AG04450 (cell line): ENCODE measurements around the gene PKDCC. TPM values are rescaled to one million over a fixed set of nuclear protein-coding genes. Genes with fewer than 3 reads are reported as not detected.
"Not testable (repeated sequence)": the region's sequence is repeated elsewhere in the genome, so short reads cannot be mapped to it uniquely, and the experiment has no call there.

Experiments used
- CTCF ChIA-PET: fragments of 300-600, 350-600 bp; formaldehyde crosslinking; extraction: SDS; loops from one replicate; lab custom pipeline; 2022; ENCODE audit warnings: antibody characterized with exemption, inconsistent platforms; lab: Charles Lee
- POLR2A ChIA-PET: fragments of 350-600 bp; formaldehyde crosslinking; extraction: SDS; loops from one replicate; lab custom pipeline; 2021; ENCODE audit warnings: antibody characterized with exemption, inconsistent platforms; lab: Yijun Ruan, JAX
- DNase-seq: peaks from one replicate; pipeline ENCODE4 v3.0.0-alpha.2; 2011; ENCODE audit warnings: low read depth, low spot score
- H3K27ac ChIP-seq: one replicate; pipeline ENCODE4 v1.5.1; 2012; ENCODE audit warnings: low read depth, low read length, control low read depth
- H3K27me3 ChIP-seq: one replicate; pipeline ENCODE4 v1.6.0; 2012; ENCODE audit warnings: low read length; ENCODE audit not compliant: control insufficient read depth, insufficient read depth
- H3K4me3 ChIP-seq: 2 replicates; pipeline ENCODE4 v1.5.1; 2011; ENCODE audit warnings: mild to moderate bottlenecking, low read depth, low read length, control low read depth
- H3K9me3 ChIP-seq: 2 replicates; pipeline ENCODE4 v1.5.1; 2012; ENCODE audit warnings: low read length; ENCODE audit not compliant: control insufficient read depth, insufficient read depth
- polyA plus RNA-seq: library from polyadenylated mRNA; depleted of rRNA; stranded (reverse); fragments of >200 nt; gene quantifications from 2 replicates; pipeline ENCODE4 v1.2.3, GENCODE V29; 2011
- TF ChIP-seq, protein P1 (sequence below): IDR thresholded peaks from 2 replicates; pipeline ENCODE4 v1.5.1; 2011; ENCODE audit warnings: low read depth, low read length, control low read depth, inconsistent platforms

PKDCC gene
- polyA plus RNA-seq, 1 experiment, result 87.0 TPM

DNA sequence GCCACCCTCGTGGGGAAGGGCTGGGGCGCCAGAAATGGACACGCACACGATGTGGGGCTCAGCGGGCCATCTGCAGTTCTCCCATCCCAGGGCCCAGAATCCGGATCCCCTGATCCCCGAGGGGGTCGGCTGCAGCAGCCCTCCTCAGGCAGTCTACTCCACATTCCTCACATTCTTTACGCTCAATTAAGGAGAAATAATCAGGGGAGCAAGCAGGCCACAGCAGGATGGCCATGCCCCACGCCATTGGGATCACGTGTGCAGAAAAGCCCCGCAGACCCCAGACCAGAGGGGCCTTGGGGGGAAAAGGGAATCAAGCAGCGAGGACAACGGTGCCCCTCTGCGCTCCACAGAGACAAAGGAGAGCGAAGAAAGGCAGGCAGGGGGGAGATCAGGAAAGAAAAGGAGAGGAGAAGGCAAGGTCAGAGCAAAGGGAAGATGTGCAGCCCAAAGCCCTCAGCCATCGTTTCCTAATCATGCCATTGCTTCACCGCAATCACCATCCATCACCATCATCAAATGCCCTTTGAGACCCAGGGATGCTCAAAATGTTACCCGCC, 17.5 kb upstream of the PKDCC start:
- H3K4me3 ChIP-seq, result no peak overlapping the region
- H3K27ac ChIP-seq, result no peak overlapping the region
- ChIA-PET POLR2A (no interaction called here), CTCF (no interaction called here)
- no peak for DNase-seq
- peaks cover 2% of the 10 kb centered on the region for H3K27me3 ChIP-seq
- TF ChIP-seq, protein P1, sequence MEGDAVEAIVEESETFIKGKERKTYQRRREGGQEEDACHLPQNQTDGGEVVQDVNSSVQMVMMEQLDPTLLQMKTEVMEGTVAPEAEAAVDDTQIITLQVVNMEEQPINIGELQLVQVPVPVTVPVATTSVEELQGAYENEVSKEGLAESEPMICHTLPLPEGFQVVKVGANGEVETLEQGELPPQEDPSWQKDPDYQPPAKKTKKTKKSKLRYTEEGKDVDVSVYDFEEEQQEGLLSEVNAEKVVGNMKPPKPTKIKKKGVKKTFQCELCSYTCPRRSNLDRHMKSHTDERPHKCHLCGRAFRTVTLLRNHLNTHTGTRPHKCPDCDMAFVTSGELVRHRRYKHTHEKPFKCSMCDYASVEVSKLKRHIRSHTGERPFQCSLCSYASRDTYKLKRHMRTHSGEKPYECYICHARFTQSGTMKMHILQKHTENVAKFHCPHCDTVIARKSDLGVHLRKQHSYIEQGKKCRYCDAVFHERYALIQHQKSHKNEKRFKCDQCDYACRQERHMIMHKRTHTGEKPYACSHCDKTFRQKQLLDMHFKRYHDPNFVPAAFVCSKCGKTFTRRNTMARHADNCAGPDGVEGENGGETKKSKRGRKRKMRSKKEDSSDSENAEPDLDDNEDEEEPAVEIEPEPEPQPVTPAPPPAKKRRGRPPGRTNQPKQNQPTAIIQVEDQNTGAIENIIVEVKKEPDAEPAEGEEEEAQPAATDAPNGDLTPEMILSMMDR, result no peak
- H3K9me3 ChIP-seq, result no peaks in the 10 kb centered on the region

DNA sequence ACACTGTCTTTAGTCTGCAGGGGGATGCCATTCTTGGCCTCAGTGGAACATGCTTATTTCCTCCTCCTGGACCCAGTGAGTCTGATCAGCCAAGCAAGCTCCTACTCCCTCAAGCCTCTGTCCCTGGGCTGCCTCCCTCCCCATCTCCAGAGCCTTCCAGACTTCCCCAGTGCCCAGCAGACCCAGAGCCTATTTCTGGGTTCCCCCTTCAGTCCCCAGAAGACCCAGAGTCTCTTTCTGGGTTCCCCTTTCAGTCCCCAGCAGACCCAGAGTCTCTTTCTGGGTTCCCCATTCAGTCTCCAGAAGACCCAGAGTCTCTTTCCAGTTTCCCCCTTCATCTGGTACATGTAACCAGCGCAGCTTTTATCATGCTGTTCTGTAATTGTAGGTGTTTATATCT, 17.0 kb upstream of the PKDCC start:
- CTCF ChIA-PET, result no interaction called here

DNA sequence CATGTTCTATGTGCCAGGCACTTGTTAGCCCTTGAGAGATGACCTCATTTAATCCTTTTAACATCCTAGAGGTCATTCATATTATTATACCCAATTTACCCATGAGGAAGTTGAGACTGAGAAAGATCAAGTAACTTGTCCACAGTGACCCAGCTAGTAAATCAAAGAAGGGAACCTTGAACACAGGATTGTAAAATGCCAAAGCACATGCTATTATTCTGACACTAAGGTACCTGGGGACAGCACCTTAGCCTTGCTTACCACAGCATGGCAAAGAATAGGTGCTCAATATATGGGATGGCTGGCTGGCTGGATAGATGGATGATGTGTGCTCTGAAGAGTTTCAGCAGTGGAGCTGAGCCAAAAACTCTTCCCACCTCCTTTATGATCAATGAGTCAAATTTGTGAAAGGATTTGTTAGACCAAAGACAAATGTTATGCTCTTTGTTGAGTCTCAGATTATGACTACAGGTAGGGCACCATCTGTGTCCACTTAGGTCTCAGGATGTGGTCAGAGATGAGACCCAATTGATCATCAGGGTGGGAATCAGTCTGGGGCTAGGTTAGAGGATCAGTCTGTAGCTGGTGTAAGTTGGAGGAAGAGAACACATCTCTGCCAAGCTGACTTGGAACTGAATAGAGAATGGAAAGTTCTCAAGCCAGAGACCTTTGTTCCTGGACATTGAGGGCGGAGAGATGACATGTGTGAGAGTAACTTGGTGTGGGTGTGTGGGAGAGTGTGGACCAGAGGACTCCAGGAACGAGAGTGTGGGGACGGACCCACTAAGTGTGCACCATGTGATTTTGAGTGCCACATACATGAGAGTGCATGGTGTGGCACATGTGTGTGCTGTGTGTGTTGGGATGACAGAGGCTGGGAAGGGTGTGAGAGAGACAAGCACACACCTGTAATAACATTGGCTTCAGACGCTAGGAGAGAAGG, 16.3 kb upstream of the PKDCC start:
- ChIA-PET CTCF (no interaction called here), POLR2A (no interaction called here)
- H3K9me3 ChIP-seq, result no peaks in the 10 kb centered on the region
- TF ChIP-seq, protein P1, result no peak
- no peak overlapping the region for H3K27ac ChIP-seq
- DNase-seq, result no peak
- no peak overlapping the region for H3K4me3 ChIP-seq
- H3K27me3 ChIP-seq, result peaks cover 2% of the 10 kb centered on the region

More for the DNA sequence above, 17.0 kb upstream of the PKDCC start:
- Histone ChIP-seq H3K27ac (no peak overlapping the region), H3K27me3 (peaks cover 2% of the 10 kb centered on the region), H3K4me3 (no peak overlapping the region), H3K9me3 (no peaks in the 10 kb centered on the region)
- TF ChIP-seq, protein P1, result no peak
- no peak for DNase-seq
- POLR2A ChIA-PET, result no interaction called here

DNA sequence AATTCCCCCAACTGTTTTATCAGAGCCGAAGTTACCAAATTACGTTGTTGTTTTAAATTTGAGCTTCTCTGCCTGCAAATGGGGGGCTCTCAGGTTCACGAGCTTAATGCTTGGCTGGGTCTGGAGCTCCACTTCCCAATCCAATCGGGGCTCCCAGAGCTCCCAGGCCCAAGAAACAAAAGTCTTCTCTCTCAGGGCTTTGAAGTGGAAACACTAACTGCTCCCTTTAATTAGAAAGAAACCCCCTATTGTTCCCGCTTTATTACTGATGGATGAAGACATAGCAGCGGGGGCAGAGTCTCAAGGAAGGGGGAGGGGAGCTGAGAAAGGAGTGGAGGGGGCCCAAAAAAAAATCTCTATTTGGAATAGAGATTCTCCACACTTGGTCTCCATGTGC, 15.6 kb upstream of the PKDCC start:
- CTCF ChIA-PET, result no interaction called here
- Histone ChIP-seq H3K27me3 (peaks cover 2% of the 10 kb centered on the region), H3K4me3 (no peak overlapping the region), H3K27ac (no peak overlapping the region), H3K9me3 (no peaks in the 10 kb centered on the region)
- TF ChIP-seq, protein P1, result no peak
- POLR2A ChIA-PET, result no interaction called here
- no peak for DNase-seq

DNA sequence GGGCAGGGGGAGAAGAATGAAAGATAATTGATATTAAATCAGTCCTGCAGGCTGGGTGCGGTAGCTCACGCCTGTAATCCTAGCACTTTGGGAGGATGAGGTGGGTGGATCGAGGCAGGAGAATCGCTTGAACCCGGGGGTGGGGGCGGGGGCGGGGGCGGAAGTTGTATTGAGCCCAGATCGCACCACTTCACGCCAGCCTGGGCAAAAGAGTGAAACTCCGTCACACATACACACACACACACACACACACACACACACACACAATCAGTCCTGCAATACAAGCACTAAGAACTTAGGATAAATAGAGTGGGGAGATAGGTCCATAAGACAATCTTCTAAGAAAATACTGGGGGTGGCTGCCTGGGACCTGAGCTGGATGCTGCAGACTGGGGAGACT, 15.1 kb upstream of the PKDCC start:
- Histone ChIP-seq H3K27ac (no peak overlapping the region), H3K9me3 (no peaks in the 10 kb centered on the region), H3K4me3 (no peak overlapping the region), H3K27me3 (peaks cover 2% of the 10 kb centered on the region)
- POLR2A ChIA-PET, result no interaction called here
- no peak for DNase-seq
- CTCF ChIA-PET, result no interaction called here
- TF ChIP-seq, protein P1, result no peak

DNA sequence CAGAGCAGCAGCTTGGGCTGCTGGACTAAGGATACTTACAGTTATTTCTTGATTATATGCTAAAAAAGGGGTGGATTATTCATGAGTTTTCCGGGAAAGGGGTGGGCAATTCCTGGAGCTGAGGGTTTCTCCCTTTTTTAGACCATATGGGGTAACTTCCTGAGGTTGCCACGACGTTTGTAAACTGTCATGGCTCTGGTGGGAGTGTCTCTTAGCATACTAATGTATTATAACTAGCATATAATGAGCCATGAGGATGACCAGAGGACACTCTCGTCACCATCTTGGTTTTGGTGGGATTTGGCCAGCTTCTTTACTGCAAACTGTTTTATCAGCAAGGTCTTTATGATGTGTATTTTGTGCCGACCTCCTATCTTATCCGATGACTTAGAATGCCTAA, 13.7 kb upstream of the PKDCC start:
- H3K27ac ChIP-seq, DNase-seq, H3K9me3 ChIP-seq, H3K27me3 ChIP-seq, POLR2A ChIA-PET, H3K4me3 ChIP-seq: not testable (repeated sequence)
- CTCF ChIA-PET, result interaction anchor here (0.7 kb wide), 1 partner anchor 13 kb away, joined by 3 read pairs; the partner anchor contains the start of gene PKDCC
